SU-DHL-6 (cell line): ENCODE results near the gene IDH1.

ENCODE experiments used
- EZH2phosphoT487 ChIP-seq: fragments of 200-600 bp; sonication (generic), shearing (Covaris generic); conservative IDR thresholded peaks from 2 replicates; pipeline ENCODE4 v1.6.1; 2018; ENCODE audit warnings: mild to moderate bottlenecking, antibody characterized with exemption, low read length, moderate library complexity, mixed read lengths
- TF ChIP-seq, protein P1 (sequence below): fragments of 200-600 bp; sonication (generic); IDR thresholded peaks from one replicate; pipeline ENCODE4 v1.5.1; 2017; ENCODE audit warnings: antibody characterized with exemption, mild to moderate bottlenecking, low read length, moderate library complexity; ENCODE audit not compliant: insufficient read depth, poor library complexity, severe bottlenecking

DNA sequence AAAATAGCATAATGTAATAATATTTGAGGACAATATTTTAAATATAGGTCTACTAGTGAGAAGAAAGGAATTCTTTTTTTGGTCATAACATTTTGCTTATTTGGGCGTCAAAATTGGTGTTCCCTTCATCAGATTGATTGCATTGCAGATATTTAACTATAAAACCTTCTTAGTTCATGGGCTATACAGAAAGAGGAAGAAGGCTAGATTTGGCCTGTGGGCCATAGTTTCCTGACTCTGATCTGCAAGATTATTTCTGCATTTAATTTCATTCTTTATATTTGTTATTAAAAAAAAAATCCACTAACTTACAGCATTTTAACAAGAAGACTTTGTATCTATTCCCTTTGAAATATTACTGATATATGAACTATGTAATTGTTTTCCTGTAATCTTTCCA lies 43.1 kb upstream of the IDH1 start:
- TF ChIP-seq, protein P1, sequence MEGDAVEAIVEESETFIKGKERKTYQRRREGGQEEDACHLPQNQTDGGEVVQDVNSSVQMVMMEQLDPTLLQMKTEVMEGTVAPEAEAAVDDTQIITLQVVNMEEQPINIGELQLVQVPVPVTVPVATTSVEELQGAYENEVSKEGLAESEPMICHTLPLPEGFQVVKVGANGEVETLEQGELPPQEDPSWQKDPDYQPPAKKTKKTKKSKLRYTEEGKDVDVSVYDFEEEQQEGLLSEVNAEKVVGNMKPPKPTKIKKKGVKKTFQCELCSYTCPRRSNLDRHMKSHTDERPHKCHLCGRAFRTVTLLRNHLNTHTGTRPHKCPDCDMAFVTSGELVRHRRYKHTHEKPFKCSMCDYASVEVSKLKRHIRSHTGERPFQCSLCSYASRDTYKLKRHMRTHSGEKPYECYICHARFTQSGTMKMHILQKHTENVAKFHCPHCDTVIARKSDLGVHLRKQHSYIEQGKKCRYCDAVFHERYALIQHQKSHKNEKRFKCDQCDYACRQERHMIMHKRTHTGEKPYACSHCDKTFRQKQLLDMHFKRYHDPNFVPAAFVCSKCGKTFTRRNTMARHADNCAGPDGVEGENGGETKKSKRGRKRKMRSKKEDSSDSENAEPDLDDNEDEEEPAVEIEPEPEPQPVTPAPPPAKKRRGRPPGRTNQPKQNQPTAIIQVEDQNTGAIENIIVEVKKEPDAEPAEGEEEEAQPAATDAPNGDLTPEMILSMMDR: no peak
- TF ChIP-seq EZH2phosphoT487: no peak
